HT-29 (cell line): ENCODE measurements around the gene MLLT1. TPM values are rescaled to one million over a fixed set of nuclear protein-coding genes. Genes with fewer than 3 reads are reported as not detected.

Source experiments
- DNase-seq: peaks from one replicate; pipeline ENCODE4 v3.0.0-alpha.2; 2015; ENCODE audit warnings: low spot score
- small RNA-seq: library from RNA; depleted of rRNA; stranded (forward); fragments of <200 nt; gene quantifications from one replicate; pipeline ENCODE3, GENCODE V24; 2014
- total RNA-seq: library from RNA; depleted of rRNA; stranded (reverse); fragments of >200 nt; shearing (Covaris generic); gene quantifications from 2 replicates; pipeline ENCODE4 v1.2.3, GENCODE V29; 2014; rRNA removed

Gene MLLT1
- total RNA-seq, 1 experiment from 2014 or later: 27.4 TPM

DNA sequence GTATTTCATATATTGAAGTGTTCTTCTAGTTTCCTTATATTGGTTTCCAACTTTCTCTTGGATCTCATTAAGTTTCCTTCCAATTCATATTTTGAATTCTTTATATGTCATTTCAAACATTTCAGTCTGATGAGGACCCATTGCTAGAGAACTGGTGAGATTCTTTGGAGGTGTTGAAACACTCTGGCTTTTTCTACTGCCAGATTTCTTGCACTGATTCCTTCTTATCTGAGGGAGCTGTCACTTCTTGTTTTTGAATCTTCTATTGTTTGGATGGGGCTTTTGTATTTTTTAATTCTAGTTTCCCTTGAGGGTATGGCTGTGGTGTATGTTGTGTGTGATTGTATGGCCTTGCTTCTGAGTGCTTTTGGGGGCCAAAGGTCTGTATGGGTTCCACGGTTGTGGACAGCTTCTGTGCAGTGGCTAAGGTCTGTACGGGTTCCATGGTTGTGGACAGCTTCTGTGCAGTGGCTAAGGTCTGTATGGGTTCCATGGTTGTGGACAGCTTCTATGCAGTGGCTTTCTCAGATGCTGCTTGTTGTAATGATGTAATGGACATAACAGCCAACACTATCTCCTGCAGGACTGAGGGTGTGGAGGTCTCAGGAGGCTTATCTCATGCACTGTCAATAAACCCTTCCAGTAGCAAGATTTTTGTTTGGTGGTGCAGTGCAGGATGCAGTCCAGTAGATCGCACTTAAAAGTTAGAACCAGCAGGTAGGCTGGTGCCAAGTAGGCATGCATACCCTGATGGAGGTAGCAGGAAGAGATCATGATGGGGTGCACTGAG, 107.5 kb downstream of the MLLT1 start:
- no peak for DNase-seq

DNA sequence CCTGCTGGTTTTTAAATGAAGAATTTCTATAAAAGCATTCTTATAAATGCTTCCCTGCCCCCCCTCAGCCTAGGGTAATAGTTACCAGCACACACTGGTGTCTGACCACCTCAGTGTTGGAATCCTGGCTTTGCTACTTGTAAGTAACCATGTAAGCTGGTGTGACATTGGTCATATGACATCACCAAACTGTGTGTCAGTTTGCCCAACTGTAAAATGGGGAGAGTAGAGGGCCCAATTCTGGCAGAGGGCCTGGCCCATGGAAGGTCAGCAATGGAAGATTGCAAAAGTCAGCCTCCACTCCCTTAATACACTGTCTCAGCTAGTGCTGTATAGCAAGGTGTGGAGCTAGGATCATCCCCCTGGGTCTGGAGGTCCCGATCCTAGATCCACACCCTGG, 112.7 kb downstream of the MLLT1 start:
- no peak for DNase-seq

DNA sequence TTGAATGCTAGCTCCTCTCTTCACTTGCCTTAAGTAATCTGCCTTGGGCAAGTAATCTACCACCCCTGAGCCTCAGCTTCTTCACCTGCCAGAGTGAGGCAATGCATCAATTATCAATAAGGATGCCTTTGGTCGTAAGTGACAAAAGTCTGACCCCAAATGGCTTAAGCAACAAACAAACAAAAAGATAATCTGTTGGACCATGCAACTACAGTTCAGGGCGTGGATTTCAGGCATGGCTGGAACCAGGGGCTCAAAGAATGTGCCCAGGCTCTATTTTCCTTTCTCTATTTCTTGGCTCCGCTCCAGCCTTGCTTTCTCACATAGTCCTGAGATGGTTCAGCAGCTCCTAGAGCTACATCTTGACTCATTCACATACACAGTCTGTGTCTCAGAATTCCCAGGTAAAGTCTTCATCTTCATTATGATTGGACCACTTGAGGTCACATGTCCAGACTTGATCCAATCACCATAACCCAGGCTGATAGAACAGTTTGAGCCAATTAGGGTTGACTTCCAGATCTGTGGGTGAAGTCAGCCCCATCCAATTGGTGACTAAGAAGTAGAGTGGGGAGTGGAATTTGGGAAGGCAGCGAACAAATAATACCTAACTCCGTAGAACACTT, 114.8 kb downstream of the MLLT1 start:
- no peak for DNase-seq

DNA sequence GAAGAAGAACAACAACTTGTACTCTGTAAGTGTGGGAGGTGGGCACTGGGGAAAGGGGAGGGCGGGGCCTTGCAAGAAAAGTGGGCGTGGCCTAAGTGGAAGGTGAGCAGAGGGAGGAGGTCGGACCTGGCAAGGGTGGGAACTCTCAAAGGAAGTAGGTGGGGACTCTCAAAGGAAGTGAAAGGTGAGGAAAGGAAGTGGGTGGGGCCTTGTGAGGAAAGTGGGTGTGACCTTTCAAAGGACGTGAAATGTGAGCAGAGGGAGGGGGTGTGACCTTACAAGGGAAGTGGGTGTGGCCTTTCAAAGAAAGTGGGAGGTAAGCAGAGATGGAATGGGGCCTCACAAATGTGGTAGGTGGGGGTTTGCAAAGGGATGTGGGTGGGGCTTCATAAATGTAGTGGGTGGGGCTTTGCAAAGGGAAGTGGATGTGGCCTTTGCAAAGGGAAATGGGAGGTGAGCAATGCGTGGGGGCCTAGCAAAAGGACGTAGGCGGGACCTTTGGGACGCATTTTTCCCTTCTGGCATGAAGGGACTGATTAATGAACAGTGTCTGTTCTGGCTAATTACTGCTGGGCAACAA, 118.4 kb downstream of the MLLT1 start:
- DNase-seq: peak; percentile 73

Small RNA genes within 50 kb of the gene (small RNA-seq; reads per million reads assigned to genes)
- not detected for gene AC011471.1

Other genes with a start within 250 kb of the MLLT1 start
- 11.8 and 18.8 TPM in 2 replicates for gene RFX2, start 169.5 kb downstream of the MLLT1 start, total RNA-seq
- not detected in 2 replicates for gene ACSBG2, start 144.3 kb downstream of the MLLT1 start, total RNA-seq
- not detected in 2 replicates for gene ACER1, start 53.6 kb upstream of the MLLT1 start, total RNA-seq
- 114 and 124 TPM in 2 replicates for gene CLPP, start 81.6 kb upstream of the MLLT1 start, total RNA-seq
- 52.4 and 61.2 TPM in 2 replicates for gene ALKBH7, start 92.8 kb upstream of the MLLT1 start, total RNA-seq
- 0.28 and 0.47 TPM in 2 replicates for gene PSPN, start 96.0 kb upstream of the MLLT1 start, total RNA-seq
- gene GTF2F1, start 113.2 kb upstream of the MLLT1 start, total RNA-seq: 37.0 and 40.9 TPM in 2 replicates
- 143 and 160 TPM in 2 replicates for gene KHSRP, start 144.8 kb upstream of the MLLT1 start, total RNA-seq
- 0.08 and 0.13 TPM in 2 replicates for gene SLC25A41, start 153.8 kb upstream of the MLLT1 start, total RNA-seq
- 49.8 and 82.5 TPM in 2 replicates for gene SLC25A23, start 179.8 kb upstream of the MLLT1 start, total RNA-seq
- gene CRB3, start 184.3 kb upstream of the MLLT1 start, total RNA-seq: 91.6 and 101 TPM in 2 replicates
- not detected in 2 replicates for gene DENND1C, start 201.8 kb upstream of the MLLT1 start, total RNA-seq
- gene TUBB4A, start 222.3 kb upstream of the MLLT1 start, total RNA-seq: not detected in 2 replicates